GM18861 (cell line): ENCODE data around the gene PRRT1.
"Not testable (repeated sequence)": the region's sequence is repeated elsewhere in the genome, so short reads cannot be mapped to it uniquely, and the experiment has no call there.

Source experiments
- ATAC-seq: cut with Tn5 transposase; IDR thresholded peaks from one replicate; pipeline ENCODE4 v1.9.1; 2021; ENCODE audit not compliant: unreplicated experiment

The PRRT1 gene

DNA sequence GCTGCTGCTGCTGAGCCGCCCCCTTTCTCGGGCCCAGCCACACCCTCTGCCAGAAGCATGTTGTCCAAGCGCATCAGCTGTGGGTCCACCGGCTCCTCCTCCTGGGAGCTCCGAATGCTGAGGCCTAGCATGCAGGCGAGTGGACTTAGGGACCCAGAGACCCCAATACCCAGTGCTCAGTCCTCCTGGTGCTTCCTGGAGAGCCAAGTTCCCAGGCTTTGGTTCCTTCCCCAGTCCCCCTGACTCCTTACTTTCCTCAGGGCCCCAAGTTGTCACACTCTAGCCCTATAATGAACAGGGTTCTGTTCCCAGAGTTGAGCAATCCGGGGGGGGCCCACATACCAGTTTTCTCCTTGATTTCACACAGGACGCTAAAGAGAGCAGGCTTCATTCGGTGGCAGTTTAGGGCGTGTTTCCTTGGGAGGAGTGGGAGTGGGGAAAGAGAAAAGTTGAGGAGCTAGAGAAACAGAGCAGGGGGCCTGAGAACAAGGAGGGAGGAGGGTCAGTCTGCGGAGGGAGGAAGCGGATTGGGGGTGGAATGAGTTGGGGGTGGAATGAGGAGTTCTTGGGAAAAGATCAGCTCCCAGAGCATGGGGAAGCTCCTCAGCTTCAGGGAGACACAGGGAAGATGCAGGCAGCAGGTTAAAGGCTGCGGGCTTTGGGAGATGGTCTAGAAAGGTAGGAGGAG is 36.8 kb upstream of the PRRT1 start:
- ATAC-seq, result no peak

DNA sequence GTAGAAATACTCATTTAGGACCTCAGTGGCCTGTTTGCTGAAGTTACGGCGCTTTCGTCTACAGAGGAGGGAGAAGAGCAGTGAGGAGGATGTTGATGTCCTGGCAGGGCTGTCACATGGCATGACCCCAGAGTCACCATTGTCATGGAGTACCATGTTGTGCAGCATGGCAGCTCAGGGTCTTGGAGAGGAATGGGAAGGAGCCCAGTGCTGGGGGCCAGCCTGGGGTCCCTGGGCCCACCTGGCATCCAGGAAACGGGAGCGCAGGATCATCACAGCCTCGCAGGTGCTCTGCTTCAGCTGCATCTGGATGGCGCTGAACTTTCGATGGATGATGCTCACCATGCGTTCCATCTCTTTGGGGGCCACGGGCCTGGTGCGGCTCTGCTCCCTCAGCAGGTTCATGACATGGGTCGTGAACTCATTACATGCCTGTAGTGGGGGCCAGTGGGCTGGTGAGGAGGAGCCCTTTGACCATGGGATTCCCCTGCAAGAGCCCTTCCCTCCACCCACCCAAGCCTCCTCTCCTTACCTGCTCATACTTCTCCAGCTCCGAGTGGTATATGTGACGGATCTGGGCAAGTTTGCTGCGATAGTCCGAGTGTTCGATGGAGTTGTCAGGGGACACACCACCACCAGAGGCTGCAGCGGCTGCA is 36.1 kb upstream of the PRRT1 start:
- ATAC-seq, result not testable (repeated sequence)

DNA sequence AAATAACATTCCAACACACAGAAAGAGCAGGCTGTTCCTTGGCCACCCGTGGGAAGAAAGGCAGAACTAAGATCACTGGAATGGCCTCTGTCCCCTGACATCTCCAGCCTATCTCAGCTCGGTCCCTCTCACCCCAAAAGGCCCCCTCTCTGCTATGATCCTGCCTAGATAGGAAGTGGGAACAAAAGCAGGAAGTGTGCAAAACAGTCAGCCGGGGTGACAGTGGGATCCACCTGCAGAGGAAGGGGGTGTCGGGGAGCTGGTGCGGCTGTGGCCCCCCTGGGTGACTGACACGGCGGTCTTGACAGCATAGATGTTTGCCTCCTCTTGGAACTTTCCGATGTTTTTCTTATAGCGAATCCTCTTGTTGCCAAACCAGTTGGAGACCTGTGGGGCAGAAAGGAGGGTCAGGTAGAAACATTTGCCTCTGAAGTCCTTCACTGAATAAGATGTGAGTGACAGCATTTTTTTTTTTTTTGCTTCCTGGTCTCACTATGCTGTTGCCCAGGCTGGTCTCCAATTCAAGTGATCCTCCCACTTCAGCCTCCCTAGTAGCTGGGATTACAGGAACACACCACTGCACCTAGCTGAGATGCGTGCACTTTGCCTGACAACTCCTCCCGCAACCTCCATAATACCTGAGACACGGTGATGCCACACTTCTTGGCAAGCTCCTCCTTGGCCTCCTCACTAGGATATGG is 35.4 kb upstream of the PRRT1 start:
- ATAC-seq, result no peak

GRCh38 chr6:32186151-32186840 is 34.6 kb upstream of the PRRT1 start:
- not testable (repeated sequence) for ATAC-seq

GRCh38 chr6:32185681-32186131 is 34.0 kb upstream of the PRRT1 start:
- ATAC-seq, result not testable (repeated sequence)

DNA sequence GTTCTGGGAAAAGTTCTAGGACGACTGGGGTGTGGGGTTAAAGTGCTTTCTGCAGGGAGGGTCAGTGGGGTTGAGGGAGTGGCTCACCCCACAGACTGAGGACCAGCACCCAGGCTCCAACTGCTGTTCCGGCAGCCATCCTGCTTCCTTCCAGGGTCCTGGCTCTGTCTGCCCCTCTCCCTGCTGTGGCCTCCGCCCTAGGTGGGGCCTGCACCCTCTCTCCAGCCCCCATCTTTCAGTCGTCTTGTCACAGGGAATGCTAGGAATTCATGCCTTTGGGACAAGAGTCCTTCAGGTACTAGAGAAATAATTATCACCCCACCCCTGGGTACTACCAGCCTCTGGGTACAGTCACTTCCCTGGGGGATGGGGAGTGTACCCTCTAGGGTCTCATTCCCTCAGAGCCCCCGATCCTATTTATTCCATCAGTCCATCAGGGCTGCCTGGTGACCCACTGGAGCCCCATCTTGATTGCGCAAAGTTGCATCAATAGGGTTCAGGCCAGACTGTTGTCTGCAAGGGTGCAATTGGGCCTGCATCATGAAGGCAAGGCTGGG is 32.4 kb upstream of the PRRT1 start, which contains the start of gene AGER:
Gene AGER, minus strand, starts transcription at position 170 of the 557 bp plus-strand sequence. Its CDS starts 31 bp downstream, at position 139.
- no peak for ATAC-seq

- no peak for ATAC-seq
These were observed 31.8 kb upstream of the PRRT1 start for GRCh38 chr6:32183483-32184083.

DNA sequence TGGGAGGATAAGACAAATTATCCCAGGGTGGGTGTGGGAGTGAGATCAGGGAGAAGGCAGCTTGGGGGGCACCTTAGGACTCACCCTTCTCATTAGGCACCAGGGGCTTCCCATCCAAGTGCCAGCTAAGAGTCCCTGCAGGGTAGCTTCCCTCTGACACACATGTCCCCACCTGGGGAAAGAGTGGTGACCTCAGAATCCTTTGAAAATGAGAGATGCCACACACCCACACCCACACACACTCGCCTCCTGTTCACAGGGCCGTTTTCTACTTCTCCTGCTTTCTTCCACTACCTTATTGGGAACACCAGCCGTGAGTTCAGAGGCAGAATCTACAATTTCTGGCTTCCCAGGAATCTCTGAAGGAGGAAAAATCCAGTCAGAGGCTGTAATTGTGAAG is 31.3 kb upstream of the PRRT1 start:
- no peak for ATAC-seq

DNA sequence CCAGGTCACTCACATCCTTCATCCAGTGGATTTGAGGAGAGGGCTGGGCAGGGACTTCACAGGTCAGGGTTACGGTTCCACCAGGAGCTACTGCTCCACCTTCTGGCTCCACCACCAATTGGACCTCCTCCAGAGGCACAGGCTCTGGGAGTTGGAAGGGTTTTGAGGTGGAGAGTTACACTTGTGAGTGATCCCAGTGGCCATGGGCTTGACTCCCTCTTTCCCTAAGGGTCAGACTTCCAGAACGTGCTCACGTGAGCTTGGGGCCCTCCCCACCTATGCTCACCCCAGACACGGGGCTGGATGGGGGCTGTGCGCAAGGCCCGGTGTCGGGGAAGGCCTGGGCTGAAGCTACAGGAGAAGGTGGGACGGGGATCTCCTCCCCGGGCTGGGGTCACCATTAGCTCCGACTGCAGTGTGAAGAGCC is 30.8 kb upstream of the PRRT1 start:
- ATAC-seq, result no peak

DNA sequence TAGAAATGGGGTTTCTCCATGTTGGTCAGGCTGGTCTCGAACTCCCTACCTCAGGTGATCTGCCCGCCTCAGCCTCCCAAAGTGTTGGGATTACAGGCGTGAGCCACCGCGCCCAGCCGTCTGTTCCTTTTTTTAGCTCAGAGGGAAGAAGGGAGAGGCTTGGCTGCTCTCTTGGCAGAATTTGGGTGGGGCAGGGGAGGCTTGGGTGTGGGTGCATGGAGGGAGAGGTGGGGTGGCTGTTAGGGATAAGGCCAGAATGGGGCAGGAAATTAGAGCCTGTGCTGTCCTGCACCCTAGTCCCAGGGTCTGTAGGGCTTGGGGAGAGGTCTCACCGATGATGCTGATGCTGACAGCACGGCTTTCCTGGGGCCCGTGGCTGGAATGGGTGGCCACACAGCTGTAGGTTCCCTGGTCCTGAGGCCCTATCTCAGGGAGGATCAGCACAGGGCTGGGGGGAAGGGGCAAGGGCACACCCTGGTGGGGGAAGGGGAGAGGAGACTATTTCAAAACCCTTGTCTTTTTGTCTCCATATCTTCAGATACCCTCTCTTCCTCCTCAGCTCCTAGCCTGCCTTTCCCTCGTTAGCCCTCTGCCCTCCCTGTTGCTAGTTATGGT is 30.3 kb upstream of the PRRT1 start:
- no peak for ATAC-seq

DNA sequence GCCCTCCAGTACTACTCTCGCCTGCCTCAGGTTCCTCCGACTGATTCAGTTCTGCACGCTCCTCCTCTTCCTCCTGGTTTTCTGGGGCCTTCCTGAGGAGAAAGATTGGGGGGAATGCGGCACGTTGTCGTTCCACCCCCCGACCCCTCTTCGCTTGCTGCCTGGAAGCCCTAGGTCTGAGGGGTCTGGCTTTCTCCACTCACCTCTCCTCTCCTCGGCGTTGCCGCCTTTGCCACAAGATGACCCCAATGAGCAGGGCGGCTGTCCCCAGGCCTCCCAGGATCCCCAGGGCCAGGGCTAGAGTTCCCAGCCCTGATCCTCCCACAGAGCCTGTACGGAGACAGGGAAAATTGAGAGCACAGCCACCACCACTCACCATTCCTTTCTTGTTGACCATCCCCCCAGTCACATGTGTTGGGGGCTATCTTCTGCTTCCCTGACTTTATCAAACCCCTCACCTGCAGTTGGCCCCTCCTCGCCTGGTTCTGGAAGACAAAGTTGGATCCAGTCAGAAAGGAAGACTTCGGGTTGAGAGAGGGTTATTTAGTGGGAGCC is 29.5 kb upstream of the PRRT1 start:
- no peak for ATAC-seq

DNA sequence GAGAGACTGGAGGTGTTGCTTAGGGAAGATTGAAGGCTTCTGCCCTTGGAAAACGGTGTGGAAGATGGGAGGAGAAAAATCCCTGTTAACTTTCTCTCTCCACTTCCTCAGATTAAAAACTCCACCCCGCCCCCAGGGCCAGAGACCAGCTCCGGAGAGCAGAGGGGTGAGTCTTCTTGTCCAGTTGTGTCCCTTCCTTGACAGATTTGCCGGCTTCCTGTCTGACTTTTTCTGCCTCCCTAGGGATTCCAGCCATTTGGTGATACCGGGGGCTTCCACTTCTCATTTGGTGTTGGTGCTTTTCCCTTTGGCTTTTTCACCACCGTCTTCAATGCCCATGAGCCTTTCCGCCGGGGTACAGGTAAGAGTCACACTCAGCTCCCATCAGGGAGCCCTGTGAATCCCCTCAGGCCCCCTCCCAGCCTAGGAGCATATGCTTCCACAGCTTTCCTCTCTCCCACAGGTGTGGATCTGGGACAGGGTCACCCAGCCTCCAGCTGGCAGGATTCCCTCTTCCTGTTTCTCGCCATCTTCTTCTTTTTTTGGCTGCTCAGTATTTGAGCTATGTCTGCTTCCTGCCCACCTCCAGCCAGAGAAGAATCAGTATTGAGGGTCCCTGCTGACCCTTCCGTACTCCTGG is 28.1 kb upstream of the PRRT1 start:
- ATAC-seq, result no peak

DNA sequence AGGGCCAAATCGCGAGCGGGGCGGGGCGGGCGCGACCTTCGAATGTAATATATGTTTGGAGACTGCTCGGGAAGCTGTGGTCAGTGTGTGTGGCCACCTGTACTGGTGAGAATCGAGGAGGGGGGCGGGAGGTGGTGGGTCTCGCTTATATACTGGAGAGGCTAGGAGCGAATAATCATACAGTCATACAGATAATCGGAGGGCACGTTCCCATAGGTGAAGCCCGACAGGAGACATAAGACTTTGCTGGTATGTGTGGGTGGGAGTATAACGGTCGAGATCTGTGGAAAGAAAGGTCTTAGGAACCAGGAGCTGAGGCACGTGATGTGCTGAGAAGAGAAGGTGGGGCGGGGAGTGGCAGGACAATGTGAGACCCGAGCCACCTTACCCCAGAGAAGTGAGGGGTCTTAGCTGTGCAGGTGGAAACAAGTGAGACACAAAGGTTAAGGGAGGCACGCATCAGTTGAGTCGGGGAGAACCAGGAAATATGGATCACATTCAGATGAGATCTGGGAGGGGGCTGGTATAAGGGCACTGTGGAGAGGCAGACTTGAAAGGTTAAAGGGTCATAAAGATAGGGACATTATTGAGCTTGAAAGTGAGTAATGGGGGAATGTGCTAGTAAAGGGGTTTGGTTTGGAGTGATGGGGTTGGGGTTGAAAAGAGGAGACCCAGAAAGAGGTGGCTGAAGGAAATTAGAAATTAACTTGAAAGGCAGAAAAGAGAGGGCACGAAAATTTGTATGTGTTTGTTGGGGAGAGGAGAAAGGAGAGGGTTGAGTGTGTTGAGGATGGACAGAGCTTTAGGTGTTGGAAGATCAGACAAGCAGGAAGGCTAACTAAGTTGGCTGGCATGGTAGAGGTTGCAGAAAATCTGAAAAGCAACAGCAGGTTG is 27.1 kb upstream of the PRRT1 start:
- ATAC-seq, result no peak

GRCh38 chr6:32177788-32178546 is 26.2 kb upstream of the PRRT1 start, which contains the start of gene RNF5:
Gene RNF5, plus strand, starts transcription at chr6:32178405. Its CDS starts 107 bp downstream, at chr6:32178512.
- ATAC-seq, result peak; percentile 76

DNA sequence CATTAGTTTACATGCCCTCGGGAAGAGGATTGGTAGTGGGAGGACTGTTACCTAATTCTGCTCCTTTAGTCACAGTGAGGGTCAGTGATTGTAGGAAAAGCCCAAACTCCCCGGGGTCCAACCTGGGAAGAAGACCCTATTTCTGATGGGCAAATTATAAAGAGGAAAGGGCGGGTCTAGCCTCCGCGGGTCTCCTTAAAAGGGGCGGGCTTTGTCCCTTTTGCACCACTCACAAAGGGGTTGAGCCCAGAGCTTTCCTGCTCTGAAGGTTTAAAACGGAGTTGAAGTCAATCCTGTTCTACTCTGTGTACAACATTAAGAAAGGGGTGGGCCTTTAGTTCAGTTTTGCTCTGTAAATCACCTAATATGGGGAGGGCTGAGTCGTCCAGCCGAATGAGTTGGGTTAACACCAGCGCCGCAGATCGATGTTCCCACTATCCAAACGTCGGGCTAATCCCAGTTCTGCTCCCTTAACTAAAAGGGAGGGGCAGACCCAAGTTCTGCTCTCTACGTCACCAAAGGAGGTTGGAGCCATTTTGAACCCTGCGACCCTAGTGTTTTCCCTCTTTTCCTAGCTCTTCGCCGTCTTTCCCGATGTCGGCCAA is 25.5 kb upstream of the PRRT1 start:
- no peak for ATAC-seq

DNA sequence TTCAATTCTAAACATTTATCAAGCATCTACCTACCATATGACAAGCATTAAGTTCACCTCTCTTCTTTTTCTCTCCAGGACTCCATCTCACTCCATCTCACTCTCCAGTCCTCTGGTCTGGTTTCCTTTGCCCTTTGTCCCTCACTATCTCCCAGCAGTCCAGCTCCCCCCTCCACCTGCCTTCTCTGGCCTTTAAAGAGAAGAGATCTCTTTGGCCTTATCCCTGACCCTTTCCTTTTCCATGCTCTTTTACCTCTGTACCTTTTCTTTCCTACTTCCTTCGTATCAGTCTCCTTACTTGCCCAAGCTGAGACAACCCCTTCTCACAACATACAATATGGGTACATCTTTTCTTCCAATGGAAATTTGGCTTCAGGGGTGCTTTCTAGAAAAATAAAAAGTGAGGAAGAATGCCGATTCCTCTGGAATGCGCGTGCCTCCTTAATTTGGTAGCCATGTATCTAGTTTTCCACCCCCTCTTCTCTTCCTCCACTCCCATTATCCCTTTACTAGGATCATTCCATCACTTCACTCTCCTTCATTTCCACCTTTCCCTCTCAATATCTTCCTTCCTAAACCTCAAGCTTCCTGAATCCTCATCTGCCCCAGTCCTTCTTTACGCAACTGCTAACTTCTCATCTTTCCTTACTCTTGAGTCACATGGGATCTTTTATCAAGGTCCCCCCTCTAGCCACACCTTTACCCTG is 24.9 kb upstream of the PRRT1 start:
- no peak for ATAC-seq
